Ectodermal cell (in vitro differentiated cells): ENCODE measurements around the gene ARRDC2.
"Not testable (repeated sequence)": the region's sequence is repeated elsewhere in the genome, so short reads cannot be mapped to it uniquely, and the experiment has no call there.

Source experiments
- H3K27ac ChIP-seq: 2 replicates; pipeline ENCODE4 v1.7.0; 2013; ENCODE audit warnings: mild to moderate bottlenecking, low read depth, low read length; ENCODE audit not compliant: insufficient read depth, poor library complexity, severe bottlenecking
- H3K27me3 ChIP-seq: 2 replicates; pipeline ENCODE4 v1.7.0; 2013; ENCODE audit warnings: mild to moderate bottlenecking, low read length; ENCODE audit not compliant: insufficient read depth, control insufficient read depth, poor library complexity, severe bottlenecking
- H3K36me3 ChIP-seq: one replicate; pipeline ENCODE4 v1.7.0; 2013; ENCODE audit warnings: low read length; ENCODE audit not compliant: control insufficient read depth, insufficient read depth
- H3K4me1 ChIP-seq: one replicate; pipeline ENCODE4 v1.7.0; 2013; ENCODE audit warnings: low read length; ENCODE audit not compliant: control insufficient read depth, insufficient read depth
- H3K4me3 ChIP-seq: 2 replicates; pipeline ENCODE4 v1.7.0; 2013; ENCODE audit warnings: low read depth, low read length, control low read depth; ENCODE audit not compliant: insufficient read depth
- H3K9me3 ChIP-seq: 2 replicates; pipeline ENCODE4 v1.7.0; 2013; ENCODE audit warnings: mild to moderate bottlenecking, low read length, moderate library complexity; ENCODE audit not compliant: control insufficient read depth
- WGBS, 2 experiments: methylation state at CpG; one replicate each; pipeline ENCODE4 v1.1.7; 2013; ENCODE audit warnings: missing lambda C conversion rate in 2 of 2; 5-methylcytosine and 5-hydroxymethylcytosine counted together

Gene ARRDC2

GRCh38 chr19:18017275-18018083 is 9.5 kb downstream of the ARRDC2 start:
- WGBS, 2 experiments, result 91% methylated on average over 15 of the region's 15 CpGs

GRCh38 chr19:18020212-18021085 is 12.5 kb downstream of the ARRDC2 start:
- H3K27ac ChIP-seq, result no peak overlapping the region
- H3K36me3 ChIP-seq, result no peaks in the 10 kb centered on the region
- H3K9me3 ChIP-seq, result no peaks in the 10 kb centered on the region
- H3K4me1 ChIP-seq, result peaks cover 3% of the 10 kb centered on the region
- no peaks in the 10 kb centered on the region for H3K27me3 ChIP-seq
- no peak overlapping the region for H3K4me3 ChIP-seq
- 94% methylated on average over 11 to 16 of the region's 16 CpGs for WGBS, 2 experiments

More at GRCh38 chr19:18017275-18018083, 9.5 kb downstream of the ARRDC2 start:
- no peaks in the 10 kb centered on the region for H3K9me3 ChIP-seq
- H3K27ac ChIP-seq, result no peak overlapping the region
- peaks cover 15% of the 10 kb centered on the region for H3K4me1 ChIP-seq
- no peaks in the 10 kb centered on the region for H3K36me3 ChIP-seq
- no peak overlapping the region for H3K4me3 ChIP-seq
- no peaks in the 10 kb centered on the region for H3K27me3 ChIP-seq

DNA sequence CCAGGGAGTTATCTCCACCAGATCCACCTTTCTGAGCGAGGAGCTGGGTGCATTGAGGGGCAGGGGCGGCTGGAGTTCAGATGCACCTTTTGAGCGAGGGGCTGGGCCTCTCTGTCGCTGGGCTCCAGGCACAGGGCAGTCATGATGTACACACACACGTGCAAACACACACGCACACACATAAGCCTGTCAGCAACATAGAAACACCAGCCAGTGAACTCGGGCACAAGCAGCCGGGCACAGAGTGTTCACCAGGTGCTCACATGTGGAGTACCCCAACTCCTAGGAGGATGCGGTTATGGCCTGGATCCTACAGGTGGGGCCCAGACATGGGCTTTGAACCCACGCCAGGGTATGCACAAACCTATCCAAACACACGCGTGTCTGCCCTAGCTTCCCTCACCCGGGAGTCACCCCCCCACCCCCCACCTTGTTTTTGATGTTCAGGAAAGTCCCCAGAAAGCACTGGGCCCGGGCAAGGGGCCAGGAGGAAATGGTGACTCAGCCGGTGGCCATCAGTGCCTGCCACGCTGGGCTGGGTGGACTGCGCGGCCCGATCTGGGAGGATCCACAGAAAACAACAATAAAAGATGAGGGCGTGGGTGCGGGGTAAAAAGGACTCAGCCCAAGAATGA is 13.3 kb downstream of the ARRDC2 start:
- Histone ChIP-seq H3K27ac (no peak overlapping the region), H3K4me1 (peaks cover 3% of the 10 kb centered on the region), H3K36me3 (no peaks in the 10 kb centered on the region), H3K27me3 (no peaks in the 10 kb centered on the region), H3K9me3 (no peaks in the 10 kb centered on the region), H3K4me3 (no peak overlapping the region)
- 94 to 96% methylated on average over 21 of the region's 21 CpGs for WGBS, 2 experiments

DNA sequence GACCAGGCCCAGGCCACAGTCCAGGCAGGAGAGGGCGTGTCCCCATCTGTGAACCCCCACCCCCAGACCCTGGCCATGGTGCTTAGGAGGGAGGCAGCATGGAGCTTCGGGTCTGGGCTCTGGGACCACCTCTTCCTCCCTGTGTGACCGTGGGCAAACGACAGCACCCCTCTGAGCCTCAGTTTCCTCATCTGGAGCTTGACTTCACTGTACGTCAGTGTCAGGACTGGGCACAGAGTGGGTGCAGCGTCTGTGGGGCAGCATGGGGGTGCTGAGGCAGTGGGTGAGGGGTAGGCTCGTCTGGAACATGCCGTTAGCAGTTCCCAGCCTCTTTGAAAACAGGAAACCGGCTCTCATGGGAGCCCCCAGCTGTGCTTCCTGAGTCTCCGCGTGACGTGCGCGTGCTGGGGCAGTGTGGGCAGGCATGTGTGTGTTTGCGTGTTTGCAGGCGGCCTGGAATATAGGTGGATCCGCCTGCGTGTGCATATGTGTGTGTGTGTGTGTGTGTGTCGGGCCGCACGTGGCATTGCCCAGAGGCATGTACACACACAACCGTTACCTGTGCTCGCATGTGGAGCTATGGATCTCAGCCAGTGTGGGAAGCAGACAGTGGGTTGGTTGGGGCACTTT is 15.8 kb downstream of the ARRDC2 start:
- Histone ChIP-seq H3K27ac (no peak overlapping the region), H3K27me3 (no peaks in the 10 kb centered on the region), H3K4me3 (no peak overlapping the region), H3K36me3 (no peaks in the 10 kb centered on the region), H3K9me3 (no peaks in the 10 kb centered on the region), H3K4me1 (peaks cover 3% of the 10 kb centered on the region)
- 91% methylated on average over 23 of the region's 23 CpGs for WGBS, 2 experiments

DNA sequence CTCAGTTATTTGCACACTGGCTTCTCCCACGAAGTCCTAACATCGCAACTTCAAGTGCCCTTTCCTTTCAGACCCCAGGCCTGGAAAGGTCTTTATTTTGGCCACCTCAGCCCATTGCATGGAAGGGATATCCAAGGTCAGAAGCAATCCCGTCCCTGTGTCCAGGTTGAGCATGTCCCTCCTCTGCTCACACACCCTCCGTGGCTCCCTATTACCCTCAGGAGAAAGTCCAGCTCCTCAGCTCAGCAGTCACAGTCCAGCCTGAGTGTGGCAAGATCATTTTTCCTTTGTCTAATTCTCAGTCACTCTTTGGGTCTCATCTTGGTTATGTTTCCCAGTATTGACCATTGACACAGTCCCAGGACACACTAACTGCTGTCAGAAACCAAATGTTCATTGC is 19.2 kb downstream of the ARRDC2 start:
- no peaks in the 10 kb centered on the region for H3K9me3 ChIP-seq
- H3K4me1 ChIP-seq, result peaks cover 3% of the 10 kb centered on the region
- no peak overlapping the region for H3K4me3 ChIP-seq
- H3K27me3 ChIP-seq, result no peaks in the 10 kb centered on the region
- H3K27ac ChIP-seq, result no peak overlapping the region
- WGBS, 2 experiments, result 87 to 92% methylated on average over 4 of the region's 4 CpGs
- H3K36me3 ChIP-seq, result no peaks in the 10 kb centered on the region

DNA sequence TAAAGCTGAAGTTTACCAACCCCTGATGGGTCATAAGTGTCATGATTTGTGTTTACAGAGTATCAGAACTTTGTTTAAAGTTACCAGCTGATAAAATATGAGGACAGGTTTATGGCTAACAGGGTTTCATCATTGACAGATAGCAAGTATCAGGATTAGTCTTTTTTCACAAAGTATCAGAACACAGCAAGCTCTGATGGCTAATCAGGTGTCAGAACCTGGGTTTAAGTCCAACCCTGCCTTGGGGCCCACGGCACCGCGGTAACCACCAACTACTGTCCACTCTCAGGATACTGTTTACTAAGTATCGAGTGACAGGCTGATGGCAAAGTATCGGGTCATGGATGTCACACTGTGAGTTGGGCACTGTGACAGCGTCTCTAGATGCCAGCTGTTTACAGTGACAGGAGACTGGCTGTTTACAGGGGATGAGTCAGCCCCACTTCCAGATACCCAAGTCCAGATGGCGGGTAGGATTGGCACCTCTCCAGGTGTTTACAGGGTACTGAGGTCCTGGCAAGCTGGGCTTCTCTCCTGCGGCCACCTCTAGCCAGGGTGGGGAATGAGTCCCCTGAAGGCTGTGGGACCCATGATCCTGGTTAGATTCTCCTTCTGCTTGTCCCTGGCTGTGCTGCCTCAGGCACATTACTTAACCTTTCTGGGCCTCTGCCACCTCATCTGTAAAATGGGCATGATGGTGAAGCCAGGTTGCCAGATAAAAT is 21.8 kb downstream of the ARRDC2 start:
- Histone ChIP-seq H3K27me3 (no peaks in the 10 kb centered on the region), H3K4me1 (no peaks in the 10 kb centered on the region), H3K9me3 (no peaks in the 10 kb centered on the region), H3K27ac (no peak overlapping the region), H3K36me3 (no peaks in the 10 kb centered on the region), H3K4me3 (no peak overlapping the region)
- WGBS, 2 experiments, result 92 to 94% methylated on average over 8 of the region's 8 CpGs

DNA sequence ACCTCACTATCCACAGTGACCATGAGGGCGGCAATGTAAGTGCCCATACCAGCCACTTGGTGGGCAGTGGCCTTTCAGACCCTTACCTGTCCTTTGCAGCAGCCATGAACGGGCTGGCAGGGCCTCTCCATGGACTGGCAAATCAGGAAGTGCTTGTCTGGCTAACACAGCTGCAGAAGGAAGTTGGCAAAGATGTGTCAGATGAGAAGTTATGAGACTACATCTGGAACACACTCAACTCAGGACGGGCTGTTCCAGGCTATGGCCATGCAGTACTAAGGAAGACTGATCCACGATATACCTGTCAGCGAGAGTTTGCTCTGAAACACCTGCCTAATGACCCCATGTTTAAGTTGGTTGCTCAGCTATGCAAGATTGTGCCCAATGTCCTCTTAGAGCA is 23.4 kb downstream of the ARRDC2 start:
- WGBS, 2 experiments, result 88 to 92% methylated on average over 5 of the region's 5 CpGs
- not testable (repeated sequence) for H3K27me3 ChIP-seq, H3K9me3 ChIP-seq, H3K36me3 ChIP-seq, H3K4me1 ChIP-seq, H3K4me3 ChIP-seq, H3K27ac ChIP-seq

GRCh38 chr19:18032102-18032501 is 24.1 kb downstream of the ARRDC2 start:
- H3K36me3 ChIP-seq, H3K9me3 ChIP-seq, H3K27me3 ChIP-seq, H3K4me3 ChIP-seq, H3K27ac ChIP-seq, H3K4me1 ChIP-seq: not testable (repeated sequence)
- WGBS, 2 experiments, result 91 to 93% methylated on average over 2 of the region's 2 CpGs

- Histone ChIP-seq H3K27me3 (no peaks in the 10 kb centered on the region), H3K27ac (no peak overlapping the region), H3K9me3 (no peaks in the 10 kb centered on the region), H3K36me3 (no peaks in the 10 kb centered on the region), H3K4me1 (peaks cover 6% of the 10 kb centered on the region), H3K4me3 (no peak overlapping the region)
- WGBS, 2 experiments, result 90 to 98% methylated on average over 2 of the region's 2 CpGs
Observed at GRCh38 chr19:18041054-18041453, 33.1 kb downstream of the ARRDC2 start.
